H9 (cell line): Measurements from ENCODE around the gene EPB41L1. TPM values are rescaled to one million over a fixed set of nuclear protein-coding genes. Genes with fewer than 3 reads are reported as not detected.

ENCODE experiments used
- DNase-seq: peaks from one replicate; pipeline ENCODE4 v3.0.0-alpha.2; 2017
- H2AFZ ChIP-seq: one replicate; pipeline ENCODE4 v1.6.1; 2013; ENCODE audit warnings: mild to moderate bottlenecking, low read length, control low read depth, moderate library complexity
- H2AK5ac ChIP-seq: 2 replicates; pipeline ENCODE4 v1.6.1; 2013; ENCODE audit warnings: low read length, control low read depth, mixed read lengths; ENCODE audit not compliant: insufficient read length
- H2BK120ac ChIP-seq: one replicate; pipeline ENCODE4 v1.6.1; 2013; ENCODE audit warnings: low read depth, mild to moderate bottlenecking, low read length, control low read depth, inconsistent platforms; ENCODE audit not compliant: poor library complexity, severe bottlenecking
- H2BK12ac ChIP-seq: 2 replicates; pipeline ENCODE4 v1.6.1; 2013; ENCODE audit warnings: low read length, control low read depth, mixed read lengths, low read depth; ENCODE audit not compliant: insufficient read length
- H2BK15ac ChIP-seq: 2 replicates; pipeline ENCODE4 v1.6.1; 2013; ENCODE audit warnings: low read depth, low read length, control low read depth
- H2BK20ac ChIP-seq: one replicate; pipeline ENCODE4 v1.6.1; 2013; ENCODE audit warnings: low read depth, mild to moderate bottlenecking, low read length, control low read depth, inconsistent platforms; ENCODE audit not compliant: poor library complexity, severe bottlenecking
- H2BK5ac ChIP-seq: 2 replicates; pipeline ENCODE4 v1.6.1; 2013; ENCODE audit warnings: low read length, control low read depth, mixed read lengths; ENCODE audit not compliant: insufficient read length
- H3K14ac ChIP-seq: 2 replicates; pipeline ENCODE4 v1.6.1; 2013; ENCODE audit warnings: low read length, control low read depth; ENCODE audit not compliant: insufficient read depth
- H3K18ac ChIP-seq: 2 replicates; pipeline ENCODE4 v1.6.1; 2013; ENCODE audit warnings: low read depth, mild to moderate bottlenecking, mixed read lengths, low read length, control low read depth; ENCODE audit not compliant: insufficient read length
- H3K23ac ChIP-seq: 2 replicates; pipeline ENCODE4 v1.6.1; 2013; ENCODE audit warnings: low read length, control low read depth, mixed read lengths, low read depth; ENCODE audit not compliant: insufficient read length
- H3K23me2 ChIP-seq: 2 replicates; pipeline ENCODE4 v1.6.1; 2013; ENCODE audit warnings: low read depth, mild to moderate bottlenecking, mixed read lengths, low read length, control low read depth; ENCODE audit not compliant: insufficient read length, poor library complexity, severe bottlenecking
- H3K27ac ChIP-seq: 2 replicates; pipeline ENCODE4 v1.5.1; 2013; ENCODE audit warnings: low read length, control low read depth, mixed read lengths, low read depth; ENCODE audit not compliant: insufficient read length
- H3K27me3 ChIP-seq: 2 replicates; pipeline ENCODE4 v1.6.1; 2013; ENCODE audit warnings: low read length, control low read depth, inconsistent platforms; ENCODE audit not compliant: insufficient read depth
- H3K4ac ChIP-seq: 2 replicates; pipeline ENCODE4 v1.6.1; 2013; ENCODE audit warnings: low read depth, mild to moderate bottlenecking, control low read depth, inconsistent platforms, low read length, moderate library complexity
- H3K4me1 ChIP-seq: 2 replicates; pipeline ENCODE4 v1.6.1; 2013; ENCODE audit warnings: low read length, control low read depth, inconsistent platforms; ENCODE audit not compliant: insufficient read depth
- H3K4me2 ChIP-seq: 2 replicates; pipeline ENCODE4 v1.6.1; 2013; ENCODE audit warnings: low read length, control low read depth, mixed read lengths; ENCODE audit not compliant: insufficient read length, insufficient read depth
- H3K56ac ChIP-seq: 2 replicates; pipeline ENCODE4 v1.6.1; 2013; ENCODE audit warnings: low read depth, mild to moderate bottlenecking, mixed read lengths, low read length, control low read depth; ENCODE audit not compliant: insufficient read length
- H3K79me1 ChIP-seq: 2 replicates; pipeline ENCODE4 v1.6.1; 2013; ENCODE audit warnings: low read depth, mild to moderate bottlenecking, moderate library complexity, low read length, control low read depth, inconsistent platforms; ENCODE audit not compliant: insufficient read depth, poor library complexity, severe bottlenecking
- H3K79me2 ChIP-seq: 2 replicates; pipeline ENCODE4 v1.6.1; 2013; ENCODE audit warnings: low read length, control low read depth, inconsistent platforms; ENCODE audit not compliant: insufficient read depth
- H3K9ac ChIP-seq: 2 replicates; pipeline ENCODE4 v1.6.1; 2013; ENCODE audit warnings: low read length, control low read depth, mixed read lengths; ENCODE audit not compliant: insufficient read length; ENCODE audit errors: extremely low read depth
- H3K9me3 ChIP-seq: one replicate; pipeline ENCODE4 v1.6.1; 2013; ENCODE audit warnings: low read depth, low read length, inconsistent platforms; ENCODE audit not compliant: control insufficient read depth
- H3T11ph ChIP-seq: one replicate; pipeline ENCODE4 v1.6.1; 2013; ENCODE audit warnings: mild to moderate bottlenecking, low read length, control low read depth, inconsistent platforms
- H4K20me1 ChIP-seq: one replicate; pipeline ENCODE4 v1.6.1; 2013; ENCODE audit not compliant: control insufficient read depth, insufficient read length, insufficient read depth
- H4K5ac ChIP-seq: 2 replicates; pipeline ENCODE4 v1.6.1; 2013; ENCODE audit warnings: low read depth, mild to moderate bottlenecking, mixed read lengths, low read length, control low read depth; ENCODE audit not compliant: insufficient read length
- H4K8ac ChIP-seq: replicated peaks from 2 replicates; pipeline ENCODE4 v1.6.1; 2013; ENCODE audit warnings: low read length, control low read depth, mixed read lengths, low read depth; ENCODE audit not compliant: insufficient read length
- H4K91ac ChIP-seq: 2 replicates; pipeline ENCODE4 v1.6.1; 2013; ENCODE audit warnings: low read depth, mild to moderate bottlenecking, moderate library complexity, mixed read lengths, low read length, control low read depth; ENCODE audit not compliant: insufficient read length
- H3K27ac Mint-ChIP-seq, 3 experiments: 2 replicates in 2 of 3; 3 replicates in 1 of 3; pipeline ENCODE4 v1.8.0; 2020 to 2021; ENCODE audit warnings: mixed read lengths in 3 of 3, mild to moderate bottlenecking in 1 of 3, moderate library complexity in 1 of 3
- H3K27me3 Mint-ChIP-seq: 2 replicates; pipeline ENCODE4 v1.8.0; 2021; ENCODE audit warnings: low read depth, mild to moderate bottlenecking, moderate library complexity, mixed read lengths
- H3K36me3 Mint-ChIP-seq, 3 experiments: 2 replicates in 2 of 3; 3 replicates in 1 of 3; pipeline ENCODE4 v1.8.0; 2020 to 2021; ENCODE audit warnings: low read depth in 3 of 3, mixed read lengths in 3 of 3; ENCODE audit not compliant: insufficient read depth in 1 of 3
- H3K4me1 Mint-ChIP-seq, 2 experiments: 2 replicates each; pipeline ENCODE4 v1.8.0; 2020; ENCODE audit warnings: mixed read lengths in 2 of 2
- H3K4me3 Mint-ChIP-seq, 2 experiments: 2 replicates in 1 of 2; 3 replicates in 1 of 2; pipeline ENCODE4 v1.8.0; 2020 to 2021; ENCODE audit warnings: mild to moderate bottlenecking in 2 of 2, mixed read lengths in 2 of 2, moderate library complexity in 1 of 2
- H3K9me3 Mint-ChIP-seq, 2 experiments: 2 replicates in 1 of 2; 3 replicates in 1 of 2; pipeline ENCODE4 v1.8.0; 2020; ENCODE audit warnings: mild to moderate bottlenecking in 2 of 2, mixed read lengths in 2 of 2, moderate library complexity in 1 of 2
- WGBS: extraction: QIAGEN DNeasy Blood & Tissue Kit; methylation state at CpG from one replicate; pipeline ENCODE4 v1.1.7; 2013; ENCODE audit warnings: missing lambda C conversion rate, low lambda C conversion rate, mixed read lengths; ENCODE audit not compliant: insufficient read length; ENCODE audit errors: extremely low coverage; 5-methylcytosine and 5-hydroxymethylcytosine counted together
- total RNA-seq: library from RNA; stranded (reverse); gene quantifications from 2 replicates; pipeline ENCODE4 v1.2.1, GENCODE V29; 2021
- TF ChIP-seq, protein P1 (sequence below): fragments of 200-600 bp; sonication (generic); conservative IDR thresholded peaks from 3 replicates; pipeline ENCODE4 v1.8.0; 2021; ENCODE audit warnings: antibody characterized with exemption, mild to moderate bottlenecking

Gene EPB41L1
- total RNA-seq, 1 experiment from 2014 or later: 31.1 TPM

DNA sequence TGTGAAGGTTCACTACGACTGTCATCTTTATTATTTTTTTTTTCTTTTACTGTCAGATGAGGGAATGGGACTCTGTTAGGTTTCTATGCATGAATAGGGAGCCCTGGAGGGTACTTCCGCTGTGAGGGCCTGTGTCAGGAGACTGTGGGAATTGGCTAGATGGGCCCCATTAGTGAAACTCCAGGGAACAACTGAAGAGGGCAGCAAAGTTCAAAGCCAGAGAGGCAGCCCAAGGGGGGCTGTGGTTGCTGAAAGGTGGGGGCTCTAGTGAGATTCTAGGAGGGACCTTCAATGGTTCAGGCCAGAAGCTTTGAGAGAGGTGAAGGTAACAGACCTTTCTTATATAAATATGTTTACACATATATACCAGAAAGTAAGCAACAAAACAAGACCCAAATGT lies 13.2 kb upstream of the EPB41L1 start:
- H3K9me3 ChIP-seq: no peaks in the 10 kb centered on the region
- no peak overlapping the region for H3K4ac ChIP-seq
- H3K23ac ChIP-seq: no peak overlapping the region
- TF ChIP-seq, protein P1, sequence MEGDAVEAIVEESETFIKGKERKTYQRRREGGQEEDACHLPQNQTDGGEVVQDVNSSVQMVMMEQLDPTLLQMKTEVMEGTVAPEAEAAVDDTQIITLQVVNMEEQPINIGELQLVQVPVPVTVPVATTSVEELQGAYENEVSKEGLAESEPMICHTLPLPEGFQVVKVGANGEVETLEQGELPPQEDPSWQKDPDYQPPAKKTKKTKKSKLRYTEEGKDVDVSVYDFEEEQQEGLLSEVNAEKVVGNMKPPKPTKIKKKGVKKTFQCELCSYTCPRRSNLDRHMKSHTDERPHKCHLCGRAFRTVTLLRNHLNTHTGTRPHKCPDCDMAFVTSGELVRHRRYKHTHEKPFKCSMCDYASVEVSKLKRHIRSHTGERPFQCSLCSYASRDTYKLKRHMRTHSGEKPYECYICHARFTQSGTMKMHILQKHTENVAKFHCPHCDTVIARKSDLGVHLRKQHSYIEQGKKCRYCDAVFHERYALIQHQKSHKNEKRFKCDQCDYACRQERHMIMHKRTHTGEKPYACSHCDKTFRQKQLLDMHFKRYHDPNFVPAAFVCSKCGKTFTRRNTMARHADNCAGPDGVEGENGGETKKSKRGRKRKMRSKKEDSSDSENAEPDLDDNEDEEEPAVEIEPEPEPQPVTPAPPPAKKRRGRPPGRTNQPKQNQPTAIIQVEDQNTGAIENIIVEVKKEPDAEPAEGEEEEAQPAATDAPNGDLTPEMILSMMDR: peak; percentile 42; the same call in 2 of the 3 replicates
- no peaks in the 10 kb centered on the region for H3K79me1 ChIP-seq
- no peak overlapping the region for H3K18ac ChIP-seq
- H3K27ac Mint-ChIP-seq: no peak overlapping the region; a peak in 1 of 7 replicates
- no peaks in the 10 kb centered on the region for H3K27me3 ChIP-seq
- no peak overlapping the region for H2BK20ac ChIP-seq
- H2BK5ac ChIP-seq: no peak overlapping the region
- no peak overlapping the region for H4K8ac ChIP-seq
- H3K9ac ChIP-seq: no peak overlapping the region
- H3K4me1 ChIP-seq: no peaks in the 10 kb centered on the region
- no peak overlapping the region for H3K27ac ChIP-seq
- H2AFZ ChIP-seq: no peak overlapping the region
- WGBS: no CpG with 5 or more reads among the region's 2 CpGs
- no peak overlapping the region for H3K14ac ChIP-seq
- no peaks in the 10 kb centered on the region for H3K36me3 Mint-ChIP-seq
- no peak for DNase-seq
- no peak overlapping the region for H3T11ph ChIP-seq
- H2BK12ac ChIP-seq: no peak overlapping the region
- no peak overlapping the region for H4K91ac ChIP-seq
- H2AK5ac ChIP-seq: no peak overlapping the region
- no peak overlapping the region for H3K4me3 Mint-ChIP-seq
- H3K79me2 ChIP-seq: no peaks in the 10 kb centered on the region
- H4K20me1 ChIP-seq: no peaks in the 10 kb centered on the region
- H3K27me3 Mint-ChIP-seq: peaks cover under 1% of the 10 kb centered on the region; the same call in 1 of the 2 replicates
- H4K5ac ChIP-seq: no peak overlapping the region
- H3K56ac ChIP-seq: no peak overlapping the region
- H3K9me3 Mint-ChIP-seq: no peaks in the 10 kb centered on the region
- H3K4me1 Mint-ChIP-seq: peaks cover 4 to 5% of the 10 kb centered on the region in 2 experiments
- H3K23me2 ChIP-seq: no peaks in the 10 kb centered on the region
- no peak overlapping the region for H3K4me2 ChIP-seq
- H2BK120ac ChIP-seq: no peak overlapping the region
- no peak overlapping the region for H2BK15ac ChIP-seq
